Sigmoid colon (tissue), 3 donors: ENCODE measurements around the gene OSBP2.

Source experiments
- CTCF ChIP-seq, 4 experiments: fragments of 450-650 bp in 3 of 4; fragments of 200-600 bp in 1 of 4; IDR thresholded peaks; one replicate each; pipeline ENCODE4 v1.5.1; 2016 to 2019; ENCODE audit warnings: antibody characterized with exemption in 4 of 4, mild to moderate bottlenecking in 3 of 4, moderate library complexity in 2 of 4
- POLR2A ChIP-seq, 2 donors: fragments of 450-650 bp; IDR thresholded peaks; one replicate each; pipeline ENCODE4 v1.6.1; 2016; ENCODE audit warnings: antibody characterized with exemption in 2 of 2, mild to moderate bottlenecking in 2 of 2, moderate library complexity in 2 of 2

DNA sequence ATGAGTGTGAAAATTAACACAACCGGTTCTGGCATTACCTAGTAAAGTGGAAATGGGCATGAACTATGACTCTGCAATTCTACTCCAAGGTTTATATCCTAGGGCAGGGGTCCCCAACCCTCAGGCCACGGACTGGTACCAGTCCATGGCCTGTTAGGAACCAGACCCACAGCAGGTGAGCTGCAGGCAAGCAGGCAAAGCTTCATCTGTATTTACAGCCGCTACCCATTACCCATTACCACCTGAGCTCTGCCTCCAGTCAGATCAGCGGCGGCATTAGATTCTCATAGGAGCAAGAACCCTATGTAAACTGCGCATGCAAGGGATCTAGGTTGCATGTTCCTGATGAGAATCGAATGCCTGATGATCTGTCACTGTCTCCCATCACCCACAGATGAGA, 224.1 kb downstream of the OSBP2 start:
- TF ChIP-seq CTCF (IDR thresholded peaks at IDR 0.05) (no peak), POLR2A (IDR thresholded peaks at IDR 0.05) (no peak)
